Stimulated activated CD4-positive, alpha-beta T cell treated with anti-CD3 and anti-CD28 coated beads, TNF-alpha, amount 100 ng/mL, for 4 hours (primary cell): Measurements from ENCODE around the gene SI.
"Not testable (repeated sequence)": the region's sequence is repeated elsewhere in the genome, so short reads cannot be mapped to it uniquely, and the experiment has no call there.

ENCODE experiments used
- DNase-seq, 3 experiments: peaks; one replicate each; pipeline ENCODE4 v3.0.0-alpha.2; 2020; ENCODE audit warnings: low read depth in 3 of 3

The SI gene

GRCh38 chr3:165078293-165078692 is at the start of gene SI:
SI (minus strand) TSS chr3:165078496; CDS start chr3:165076012, 2,484 bp downstream.
- DNase-seq, result no peak

- no peak for DNase-seq
Observed at GRCh38 chr3:165125836-165126235, 47.5 kb upstream of the SI start.

- no peak for DNase-seq
Observed at GRCh38 chr3:165111401-165111800, 33.1 kb upstream of the SI start.

GRCh38 chr3:165103616-165104015 is 25.3 kb upstream of the SI start:
- DNase-seq, result no peak

- DNase-seq, result no peak
Observed at GRCh38 chr3:165082650-165083049, 4.4 kb upstream of the SI start.

- DNase-seq, result no peak
Observed at GRCh38 chr3:165081183-165081582, 2.9 kb upstream of the SI start.

- no peak for DNase-seq
Observed at GRCh38 chr3:165075695-165076094, 2.6 kb downstream of the SI start.

- no peak for DNase-seq
Observed at GRCh38 chr3:165070682-165071081, 7.6 kb downstream of the SI start.

GRCh38 chr3:165056510-165056909 is 21.8 kb downstream of the SI start:
- no peak for DNase-seq

GRCh38 chr3:165040186-165040585 is 38.1 kb downstream of the SI start:
- DNase-seq, result no peak

GRCh38 chr3:165011557-165011956 is 66.7 kb downstream of the SI start:
- DNase-seq, result no peak

- DNase-seq, result no peak
Observed at GRCh38 chr3:164984947-164985346, 93.3 kb downstream of the SI start.

- DNase-seq, result no peak
Observed at GRCh38 chr3:164962610-164963009, 115.7 kb downstream of the SI start.

- DNase-seq, result no peak
Observed at GRCh38 chr3:164952966-164953365, 125.3 kb downstream of the SI start.

GRCh38 chr3:164951403-164951802 is 126.9 kb downstream of the SI start:
- not testable (repeated sequence) for DNase-seq

- DNase-seq, result no peak
Observed at GRCh38 chr3:164940745-164941144, 137.6 kb downstream of the SI start.

- no peak for DNase-seq
Observed at GRCh38 chr3:164929642-164930041, 148.7 kb downstream of the SI start.
